HCT116 (cell line): ENCODE data around the gene DNAAF5. TPM values are rescaled to one million over a fixed set of nuclear protein-coding genes. Genes with fewer than 3 reads are reported as not detected.

ENCODE experiments used
- ATAC-seq: fragments of 200-7000 bp; cut with Tn5 transposase; 2 replicates; pipeline ENCODE4 v1.9.1; 2020; ENCODE audit warnings: mild to moderate bottlenecking, moderate library complexity
- BruUV-seq: library from RNA; stranded (reverse); fragments of 400-500 nt; replicated peaks from 2 replicates; lab custom pipeline; 2021; lab: Mats Ljungman, UMichigan
- CTCF ChIA-PET: fragments of 300-600 bp; sonication (Branson Sonifier 250); formaldehyde crosslinking; loops from one replicate; lab custom pipeline; 2021; ENCODE audit warnings: antibody characterized with exemption; lab: Charles Lee
- POLR2A ChIA-PET: fragments of 300-600, 350-600 bp; sonication (Branson Sonifier 250); formaldehyde crosslinking; loops from one replicate; lab custom pipeline; 2021; ENCODE audit warnings: antibody characterized with exemption; lab: Charles Lee
- RAD21 ChIA-PET, 2 experiments: fragments of 300-600 bp; sonication (Branson Sonifier 250); formaldehyde crosslinking; loops; one replicate each; lab custom pipeline; 2023; ENCODE audit warnings: low total read pairs in 2 of 2; ENCODE audit not compliant: uncharacterized antibody in 2 of 2, unreplicated experiment in 2 of 2, low non-redundant PET in 1 of 2; lab: Charles Lee
- DNase-seq: peaks from one replicate; pipeline ENCODE4 v3.0.0-alpha.2; 2010; ENCODE audit warnings: low read depth, low spot score
- H2AFZ ChIP-seq: fragments of 200-600 bp; shearing (Covaris generic), sonication (generic); 2 replicates; pipeline ENCODE4 v1.6.1; 2017; ENCODE audit warnings: low read depth, mixed run types, mixed read lengths, antibody characterized with exemption, low read length; ENCODE audit not compliant: poor library complexity, severe bottlenecking
- H3K27ac ChIP-seq: 2 replicates; pipeline ENCODE4 v1.5.1; 2012; ENCODE audit warnings: low read depth, low read length
- H3K27me3 ChIP-seq: fragments of 200-600 bp; sonication (generic); 2 replicates; pipeline ENCODE4 v1.6.1; 2016; ENCODE audit warnings: mixed run types, low read length, mixed read lengths; ENCODE audit not compliant: insufficient read depth
- H3K36me3 ChIP-seq, 2 experiments: fragments of 200-500 bp in 1 of 2; fragments of 200-600 bp in 1 of 2; sonication (Bioruptor generic) in 1 of 2; sonication (generic) in 1 of 2; 2 replicates each; pipeline versions ENCODE4 v1.5.1 to v1.6.1; 2014 to 2016; ENCODE audit warnings: low read length in 2 of 2, inconsistent platforms in 1 of 2, mixed read lengths in 1 of 2, mixed run types in 1 of 2; ENCODE audit not compliant: insufficient read depth in 2 of 2, control insufficient read depth in 1 of 2
- H3K4me1 ChIP-seq, 2 experiments: fragments of 200-600 bp in 1 of 2; sonication (generic) in 1 of 2; 2 replicates each; pipeline versions ENCODE4 v1.5.1 to v1.6.1; 2012 to 2017; ENCODE audit warnings: low read length in 2 of 2, inconsistent platforms in 1 of 2, mild to moderate bottlenecking in 1 of 2, mixed read lengths in 1 of 2, mixed run types in 1 of 2, moderate library complexity in 1 of 2; ENCODE audit not compliant: insufficient read depth in 2 of 2, control insufficient read depth in 1 of 2
- H3K4me2 ChIP-seq: fragments of 200-600 bp; sonication (generic); 2 replicates; pipeline ENCODE4 v1.6.1; 2017; ENCODE audit warnings: mixed run types, low read length, mixed read lengths
- H3K4me3 ChIP-seq, 2 experiments: fragments of 200-600 bp in 1 of 2; sonication (generic) in 1 of 2; replicated peaks in 1 of 2; 2 replicates each; pipeline ENCODE4 v1.5.1; 2011 to 2016; ENCODE audit warnings: low read length in 2 of 2, control low read depth in 1 of 2, low read depth in 1 of 2, mild to moderate bottlenecking in 1 of 2, mixed read lengths in 1 of 2, mixed run types in 1 of 2
- H3K79me2 ChIP-seq: fragments of 200-600 bp; sonication (generic); 2 replicates; pipeline ENCODE4 v1.6.1; 2017; ENCODE audit warnings: mild to moderate bottlenecking, mixed run types, low read length, moderate library complexity, mixed read lengths; ENCODE audit not compliant: insufficient read depth
- H3K9ac ChIP-seq: fragments of 200-600 bp; sonication (generic); 2 replicates; pipeline ENCODE4 v1.6.1; 2016; ENCODE audit warnings: low read length, mixed read lengths
- H3K9me2 ChIP-seq: fragments of 200-600 bp; sonication (generic), shearing (Covaris generic); 2 replicates; pipeline ENCODE4 v1.6.1; 2017; ENCODE audit warnings: mixed run types, mild to moderate bottlenecking, moderate library complexity; ENCODE audit not compliant: insufficient read depth
- H3K9me3 ChIP-seq, 2 experiments: fragments of 200-500 bp in 1 of 2; fragments of 200-600 bp in 1 of 2; sonication (Bioruptor generic) in 1 of 2; sonication (generic) in 1 of 2; 2 replicates each; pipeline ENCODE4 v1.6.1; 2014 to 2017; ENCODE audit warnings: low read length in 2 of 2, mixed read lengths in 2 of 2, inconsistent platforms in 1 of 2, low read depth in 1 of 2, mild to moderate bottlenecking in 1 of 2, mixed run types in 1 of 2, moderate library complexity in 1 of 2; ENCODE audit not compliant: control insufficient read depth in 1 of 2, insufficient read depth in 1 of 2
- H4K20me1 ChIP-seq: fragments of 200-600 bp; sonication (generic), shearing (Covaris generic); 2 replicates; pipeline ENCODE4 v1.6.1; 2017; ENCODE audit warnings: mixed run types, mild to moderate bottlenecking, moderate library complexity; ENCODE audit not compliant: insufficient read depth
- FOSL1 ChIP-seq: IDR thresholded peaks from 2 replicates; pipeline ENCODE4 v1.6.1; 2012; ENCODE audit warnings: low read depth
- POLR2A ChIP-seq: IDR thresholded peaks from 2 replicates; pipeline ENCODE4 v1.7.0; 2011; ENCODE audit warnings: borderline replicate concordance; ENCODE audit not compliant: insufficient read depth, insufficient read length; ENCODE audit errors: extremely low read depth
- RAD21 ChIP-seq: IDR thresholded peaks from 2 replicates; pipeline ENCODE4 v1.6.1; 2012; ENCODE audit warnings: low read depth, mild to moderate bottlenecking
- REST ChIP-seq: IDR thresholded peaks from 2 replicates; pipeline ENCODE4 v1.6.1; 2012; ENCODE audit warnings: low read depth
- TCF7L2 ChIP-seq: IDR thresholded peaks from 2 replicates; pipeline ENCODE4 v1.7.0; 2011; ENCODE audit warnings: borderline replicate concordance, inconsistent platforms; ENCODE audit not compliant: insufficient read depth, insufficient read length; ENCODE audit errors: extremely low read depth
- ZFX ChIP-seq: fragments of 450-650 bp; IDR thresholded peaks from 2 replicates; pipeline ENCODE4 v1.6.1; 2017
- intact Hi-C: fragments of 100-400 bp; cut with micrococcal nuclease; formaldehyde crosslinking; loops from 2 replicates; pipeline ENCODE4 v1.10.0; 2022
- total RNA-seq: library from RNA; stranded (reverse); gene quantifications from one replicate; pipeline ENCODE4 v1.2.1, GENCODE V29; 2021; ENCODE audit not compliant: unreplicated experiment

The DNAAF5 gene
- total RNA-seq, 1 experiment from 2014 or later, result 69.4 TPM

GRCh38 chr7:753190-753589 is 26.7 kb downstream of the DNAAF5 start:
- intact Hi-C loops, result no loop called here
- H3K4me3 ChIP-seq, result no peak overlapping the region
- ChIA-PET POLR2A (no interaction called here), CTCF (no interaction called here), RAD21 (no interaction called here)
- H3K27me3 ChIP-seq, result no peaks in the 10 kb centered on the region
- DNase-seq (no peak), ATAC-seq (no peak)
- no TSS peak for BruUV-seq
- H3K4me2 ChIP-seq, result no peak overlapping the region
- peaks cover 12 to 33% of the 10 kb centered on the region in 2 experiments for H3K36me3 ChIP-seq
- no peak overlapping the region for H2AFZ ChIP-seq
- no peak overlapping the region for H3K9ac ChIP-seq
- H3K9me2 ChIP-seq, result no peaks in the 10 kb centered on the region
- H3K79me2 ChIP-seq, result peaks cover 37% of the 10 kb centered on the region
- no peak for TF ChIP-seq ZFX
- TF ChIP-seq REST, result no peak
- H4K20me1 ChIP-seq, result no peaks in the 10 kb centered on the region
- H3K9me3 ChIP-seq, result no peaks in the 10 kb centered on the region
- H3K4me1 ChIP-seq, result no peaks in the 10 kb centered on the region
- no peak overlapping the region for H3K27ac ChIP-seq

GRCh38 chr7:754531-755412 is 28.3 kb downstream of the DNAAF5 start:
- H3K36me3 ChIP-seq, result peaks cover 15 to 38% of the 10 kb centered on the region in 2 experiments
- no peak overlapping the region for H3K4me3 ChIP-seq
- H3K4me2 ChIP-seq, result no peak overlapping the region
- no peak overlapping the region for H3K27ac ChIP-seq
- no TSS peak for BruUV-seq
- H3K9me2 ChIP-seq, result no peaks in the 10 kb centered on the region
- no peak for DNase-seq
- intact Hi-C loops, result no loop called here
- H3K9ac ChIP-seq, result no peak overlapping the region
- RAD21 ChIA-PET, result no interaction called here
- H3K9me3 ChIP-seq, result no peaks in the 10 kb centered on the region
- no peaks in the 10 kb centered on the region for H4K20me1 ChIP-seq
- H3K27me3 ChIP-seq, result no peaks in the 10 kb centered on the region
- POLR2A ChIA-PET, result no interaction called here
- no peak overlapping the region for H2AFZ ChIP-seq
- peaks cover 22% of the 10 kb centered on the region; the same call in 1 of the 2 replicates for H3K79me2 ChIP-seq
- TF ChIP-seq POLR2A, result no peak
- TF ChIP-seq TCF7L2, result no peak
- TF ChIP-seq REST, result no peak
- no peak for TF ChIP-seq FOSL1
- no peak for TF ChIP-seq RAD21
- no peak for ATAC-seq
- H3K4me1 ChIP-seq, result no peaks in the 10 kb centered on the region
- CTCF ChIA-PET, result no interaction called here
